ENCODE results near the gene ARID5B.

- TF ChIP-seq CTCF (IDR thresholded peaks at IDR 0.05; ENCODE audit: poor library complexity) (no peak), EZH2phosphoT487 (IDR thresholded peaks at IDR 0.05; ENCODE audit: low read depth, severe bottlenecking, unreplicated experiment) (no peak), EZH2 (IDR thresholded peaks at IDR 0.05; ENCODE audit: borderline replicate concordance) (no peak)
These were observed 4.5 kb downstream of the ARID5B start for GRCh38 chr10:61905837-61906561.
